Measurements from ENCODE around the gene TMEM117. TPM values are rescaled to one million over a fixed set of nuclear protein-coding genes. Genes with fewer than 3 reads are reported as not detected.

Gene TMEM117
- total and polyA plus RNA-seq, 4 donors: 1.6 to 10.6 (median 5.1) TPM

DNA sequence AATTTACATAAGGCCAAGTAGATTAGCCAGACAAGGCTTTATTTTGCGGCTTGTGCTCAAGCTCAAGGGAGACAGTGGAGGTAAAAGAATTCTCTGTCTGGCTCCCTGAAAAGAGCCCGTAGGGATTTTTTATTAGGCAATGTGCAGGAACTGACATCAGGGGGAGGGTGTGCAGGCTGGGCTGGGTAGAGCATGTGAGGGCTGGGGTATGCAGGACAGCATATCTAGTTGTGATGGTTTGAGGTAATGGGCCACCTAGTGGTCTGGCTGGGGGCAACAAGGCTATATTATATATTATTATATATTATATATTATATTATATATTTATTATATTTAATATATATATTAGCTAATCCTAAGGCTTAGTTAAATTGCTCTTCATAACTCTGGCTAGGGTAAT lies 102.1 kb downstream of the TMEM117 start:
- Histone ChIP-seq H3K4me1 (ENCODE audit: control insufficient read depth in 1 of 2, insufficient read depth in 2 of 2, low read length in 2 of 2) (no peaks in the 10 kb centered on the region), H3K27ac (ENCODE audit: low read depth in 1 of 2, low read length in 2 of 2) (no peak overlapping the region), H3K27me3 (ENCODE audit: control insufficient read depth in 1 of 2, insufficient read depth in 2 of 2, low read length in 1 of 2) (no peaks in the 10 kb centered on the region), H3K9me3 (ENCODE audit: control insufficient read depth, low read length) (no peaks in the 10 kb centered on the region), H3K36me3 (ENCODE audit: control insufficient read depth in 1 of 2, insufficient read depth in 2 of 2, low read length in 1 of 2) (no peaks in the 10 kb centered on the region), H3K4me3 (ENCODE audit: low read length in 2 of 2) (no peak overlapping the region)
- intact Hi-C loops (cut with DNase I): no loop called here
- ATAC-seq (ENCODE audit: low FRiP score) (no peak), DNase-seq (no peak)
- 75 to 80% methylated on average over 2 of the region's 2 CpGs for WGBS, 2 donors

DNA sequence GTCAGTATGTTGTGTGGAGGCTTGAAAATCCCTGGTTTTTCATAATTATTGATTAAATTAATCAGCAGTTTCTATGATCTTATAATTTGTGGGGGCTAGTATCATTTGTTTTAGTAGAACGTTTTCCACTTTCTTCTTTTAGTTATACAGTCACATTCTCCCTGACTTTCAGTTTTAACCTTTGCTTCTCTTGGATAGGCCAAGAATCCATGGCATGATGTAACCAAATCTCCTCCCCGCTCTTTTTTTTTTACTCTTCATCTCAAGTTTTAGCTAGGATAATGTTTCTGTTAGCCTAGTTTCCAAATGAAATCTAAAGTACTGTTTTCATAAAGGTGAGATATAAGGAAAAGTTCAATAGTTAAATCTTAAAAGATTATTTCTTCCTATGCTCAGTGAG lies 106.5 kb downstream of the TMEM117 start:
- intact Hi-C loops (cut with DNase I): no loop called here
- H3K27me3 ChIP-seq (ENCODE audit: control insufficient read depth in 1 of 2, insufficient read depth in 2 of 2, low read length in 1 of 2): peaks cover 0 to 1% of the 10 kb centered on the region in 2 donors
- no peaks in the 10 kb centered on the region for H3K9me3 ChIP-seq (ENCODE audit: control insufficient read depth, low read length)
- no peak for ATAC-seq (ENCODE audit: low FRiP score)
- no peak overlapping the region for H3K4me3 ChIP-seq (ENCODE audit: low read length in 2 of 2)
- no peak overlapping the region for H3K27ac ChIP-seq (ENCODE audit: low read depth in 1 of 2, low read length in 2 of 2)
- peaks cover 0 to 2% of the 10 kb centered on the region in 2 donors for H3K36me3 ChIP-seq (ENCODE audit: control insufficient read depth in 1 of 2, insufficient read depth in 2 of 2, low read length in 1 of 2)
- no peak for DNase-seq
- no peaks in the 10 kb centered on the region for H3K4me1 ChIP-seq (ENCODE audit: control insufficient read depth in 1 of 2, insufficient read depth in 2 of 2, low read length in 2 of 2)
- WGBS, 2 donors: 59 to 61% methylated on average over 2 of the region's 2 CpGs

DNA sequence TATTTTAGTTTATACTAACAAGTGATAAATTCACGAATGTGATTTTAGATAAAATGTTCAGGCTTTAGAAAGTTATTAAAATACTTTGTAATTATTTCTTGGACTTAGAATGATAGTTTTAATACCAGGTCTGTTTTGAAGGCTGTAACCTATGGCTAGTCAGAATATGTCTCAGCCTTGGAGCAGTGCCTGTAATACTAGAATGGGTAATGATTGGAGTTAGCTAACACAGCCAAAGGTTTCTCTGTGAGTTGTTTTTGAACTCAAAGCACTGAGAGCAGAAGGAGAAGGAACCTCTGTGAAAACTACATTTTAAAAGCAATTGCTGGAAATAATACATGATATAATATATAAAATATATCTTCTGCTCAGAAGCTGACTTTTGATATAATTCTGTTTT lies 110.1 kb downstream of the TMEM117 start:
- intact Hi-C loops (cut with DNase I): no loop called here
- H3K9me3 ChIP-seq (ENCODE audit: control insufficient read depth, low read length): no peaks in the 10 kb centered on the region
- peaks cover 0 to 2% of the 10 kb centered on the region in 2 donors for H3K36me3 ChIP-seq (ENCODE audit: control insufficient read depth in 1 of 2, insufficient read depth in 2 of 2, low read length in 1 of 2)
- H3K27me3 ChIP-seq (ENCODE audit: control insufficient read depth in 1 of 2, insufficient read depth in 2 of 2, low read length in 1 of 2): peaks cover 0 to 1% of the 10 kb centered on the region in 2 donors
- H3K27ac ChIP-seq (ENCODE audit: low read depth in 1 of 2, low read length in 2 of 2): no peak overlapping the region
- no peak overlapping the region for H3K4me3 ChIP-seq (ENCODE audit: low read length in 2 of 2)
- DNase-seq (no peak), ATAC-seq (ENCODE audit: low FRiP score) (no peak)
- WGBS, 2 donors: 31 to 45% methylated on average over 1 of the region's 1 CpG
- no peaks in the 10 kb centered on the region for H3K4me1 ChIP-seq (ENCODE audit: control insufficient read depth in 1 of 2, insufficient read depth in 2 of 2, low read length in 2 of 2)

DNA sequence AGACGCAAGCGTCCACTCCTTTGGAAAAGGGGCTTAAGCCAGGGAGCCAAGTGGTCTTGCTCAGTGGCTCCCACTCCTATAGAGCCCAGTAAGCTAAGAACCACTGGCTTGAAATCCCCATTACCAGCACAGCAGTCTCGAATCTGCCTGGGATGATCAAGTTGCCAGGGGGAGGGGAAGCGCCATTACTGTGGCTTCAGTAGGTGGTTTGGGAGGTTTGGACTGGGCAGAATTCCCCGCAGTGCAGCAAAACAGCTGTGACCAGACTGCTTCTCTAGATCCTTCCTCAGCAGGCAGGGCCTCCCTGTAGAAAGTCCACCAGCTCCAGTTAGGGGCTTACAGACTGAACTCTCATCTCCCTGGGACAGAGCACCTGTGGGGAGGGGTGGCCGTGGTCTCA lies 115.4 kb downstream of the TMEM117 start:
- intact Hi-C loops (cut with DNase I): no loop called here
- no peak for ATAC-seq (ENCODE audit: low FRiP score)

DNA sequence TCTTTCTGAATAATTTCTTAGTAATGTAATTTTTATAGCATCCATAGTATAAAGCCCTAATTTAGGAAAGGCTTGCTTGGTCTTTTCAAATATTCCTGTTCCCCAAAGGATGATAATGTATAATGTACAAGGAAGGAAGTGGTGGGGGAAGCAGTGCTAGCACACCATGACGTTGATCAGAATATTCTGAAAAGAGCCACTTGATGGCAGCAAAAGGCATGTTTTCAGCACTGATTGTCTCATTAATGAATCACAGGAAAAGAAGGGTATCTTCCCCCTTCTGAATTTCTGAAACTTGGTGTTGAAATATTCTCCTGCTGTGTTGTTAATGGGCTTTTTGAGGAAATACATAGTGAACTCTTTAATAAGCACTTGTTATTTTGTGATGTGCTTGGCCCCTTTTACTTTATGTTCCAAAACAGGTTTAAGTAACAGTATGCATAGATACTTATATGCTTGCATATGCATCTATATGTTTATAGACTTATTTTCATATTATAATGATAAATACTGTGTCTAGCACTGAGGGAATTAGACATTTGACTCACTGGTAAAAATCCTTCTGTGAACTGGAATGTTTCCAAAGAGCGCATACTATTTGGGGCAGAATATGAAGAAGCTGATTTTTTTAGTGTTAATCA lies 122.0 kb downstream of the TMEM117 start:
- DNase-seq (no peak), ATAC-seq (ENCODE audit: low FRiP score) (peak; percentile 65)
- Histone ChIP-seq H3K27me3 (ENCODE audit: control insufficient read depth in 1 of 2, insufficient read depth in 2 of 2, low read length in 1 of 2) (no peaks in the 10 kb centered on the region), H3K27ac (ENCODE audit: low read depth in 1 of 2, low read length in 2 of 2) (no peak overlapping the region), H3K4me3 (ENCODE audit: low read length in 2 of 2) (no peak overlapping the region), H3K36me3 (ENCODE audit: control insufficient read depth in 1 of 2, insufficient read depth in 2 of 2, low read length in 1 of 2) (no peaks in the 10 kb centered on the region), H3K9me3 (ENCODE audit: control insufficient read depth, low read length) (no peaks in the 10 kb centered on the region), H3K4me1 (ENCODE audit: control insufficient read depth in 1 of 2, insufficient read depth in 2 of 2, low read length in 2 of 2) (no peaks in the 10 kb centered on the region)
- 36 to 40% methylated on average over 2 of the region's 2 CpGs for WGBS, 2 donors
- intact Hi-C loops (cut with DNase I): no loop called here

More for the DNA sequence above, 115.4 kb downstream of the TMEM117 start:
- DNase-seq: no peak
- Histone ChIP-seq H3K9me3 (ENCODE audit: control insufficient read depth, low read length) (no peaks in the 10 kb centered on the region), H3K27ac (ENCODE audit: low read depth in 1 of 2, low read length in 2 of 2) (no peak overlapping the region), H3K27me3 (ENCODE audit: control insufficient read depth in 1 of 2, insufficient read depth in 2 of 2, low read length in 1 of 2) (peaks cover 0 to 1% of the 10 kb centered on the region in 2 donors), H3K4me3 (ENCODE audit: low read length in 2 of 2) (no peak overlapping the region), H3K36me3 (ENCODE audit: control insufficient read depth in 1 of 2, insufficient read depth in 2 of 2, low read length in 1 of 2) (peaks cover 0 to 2% of the 10 kb centered on the region in 2 donors), H3K4me1 (ENCODE audit: control insufficient read depth in 1 of 2, insufficient read depth in 2 of 2, low read length in 2 of 2) (no peaks in the 10 kb centered on the region)
- WGBS, 2 donors: 93 to 94% methylated on average over 6 of the region's 6 CpGs

DNA sequence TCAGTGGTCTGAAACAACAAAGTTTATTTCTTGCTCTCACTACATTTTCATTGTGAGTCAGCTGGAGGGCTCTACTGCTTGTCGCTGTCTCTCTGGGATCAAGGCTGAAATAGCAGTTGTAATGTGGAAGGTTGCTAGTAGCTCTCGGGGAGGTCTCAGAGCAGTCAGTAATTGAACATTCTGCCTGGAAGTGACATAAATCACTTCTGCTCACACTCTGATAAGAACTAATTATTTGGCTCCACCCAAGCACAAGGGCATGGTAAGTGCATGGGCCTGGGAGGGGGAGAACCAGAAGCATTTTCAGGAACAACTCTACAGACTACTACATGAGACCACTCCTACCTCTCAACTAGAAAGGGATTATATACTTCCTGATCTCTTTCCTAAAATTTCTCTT lies 128.2 kb downstream of the TMEM117 start:
- Histone ChIP-seq H3K9me3 (ENCODE audit: control insufficient read depth, low read length) (no peaks in the 10 kb centered on the region), H3K27me3 (ENCODE audit: control insufficient read depth in 1 of 2, insufficient read depth in 2 of 2, low read length in 1 of 2) (no peaks in the 10 kb centered on the region), H3K27ac (ENCODE audit: low read depth in 1 of 2, low read length in 2 of 2) (no peak overlapping the region), H3K36me3 (ENCODE audit: control insufficient read depth in 1 of 2, insufficient read depth in 2 of 2, low read length in 1 of 2) (no peaks in the 10 kb centered on the region), H3K4me3 (ENCODE audit: low read length in 2 of 2) (no peak overlapping the region), H3K4me1 (ENCODE audit: control insufficient read depth in 1 of 2, insufficient read depth in 2 of 2, low read length in 2 of 2) (no peaks in the 10 kb centered on the region)
- 92 to 94% methylated on average over 2 of the region's 2 CpGs for WGBS, 2 donors
- DNase-seq: no peak
- intact Hi-C loops (cut with DNase I): no loop called here
- ATAC-seq (ENCODE audit: low FRiP score): no peak

DNA sequence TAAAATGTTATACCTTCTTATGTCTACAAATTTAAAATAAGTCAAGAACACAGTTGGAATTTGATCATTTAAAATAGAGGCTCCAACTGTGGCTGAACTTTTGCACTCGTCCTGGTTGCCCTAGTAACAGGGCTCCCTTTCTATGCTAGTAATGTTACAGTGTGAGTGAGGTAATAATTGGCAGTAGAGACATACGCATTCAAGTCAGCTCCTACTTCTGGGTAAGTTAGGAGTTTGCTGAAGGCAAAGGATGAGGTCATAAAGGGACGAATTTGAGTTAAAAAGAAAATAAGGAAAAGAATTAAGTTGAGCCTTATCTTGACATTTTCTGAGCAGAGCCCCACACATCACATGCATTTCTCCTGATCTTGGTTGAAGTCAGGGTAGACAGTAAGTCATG lies 129.1 kb downstream of the TMEM117 start:
- DNase-seq (no peak), ATAC-seq (ENCODE audit: low FRiP score) (peak; percentile 56)
- Histone ChIP-seq H3K36me3 (ENCODE audit: control insufficient read depth in 1 of 2, insufficient read depth in 2 of 2, low read length in 1 of 2) (no peaks in the 10 kb centered on the region), H3K27ac (ENCODE audit: low read depth in 1 of 2, low read length in 2 of 2) (no peak overlapping the region), H3K4me1 (ENCODE audit: control insufficient read depth in 1 of 2, insufficient read depth in 2 of 2, low read length in 2 of 2) (no peaks in the 10 kb centered on the region), H3K9me3 (ENCODE audit: control insufficient read depth, low read length) (no peaks in the 10 kb centered on the region), H3K27me3 (ENCODE audit: control insufficient read depth in 1 of 2, insufficient read depth in 2 of 2, low read length in 1 of 2) (no peaks in the 10 kb centered on the region), H3K4me3 (ENCODE audit: low read length in 2 of 2) (no peak overlapping the region)
- 12 to 13% methylated on average over 3 of the region's 3 CpGs for whole genome bisulfite sequencing, 2 donors
- intact Hi-C loops (cut with DNase I): no loop called here

DNA sequence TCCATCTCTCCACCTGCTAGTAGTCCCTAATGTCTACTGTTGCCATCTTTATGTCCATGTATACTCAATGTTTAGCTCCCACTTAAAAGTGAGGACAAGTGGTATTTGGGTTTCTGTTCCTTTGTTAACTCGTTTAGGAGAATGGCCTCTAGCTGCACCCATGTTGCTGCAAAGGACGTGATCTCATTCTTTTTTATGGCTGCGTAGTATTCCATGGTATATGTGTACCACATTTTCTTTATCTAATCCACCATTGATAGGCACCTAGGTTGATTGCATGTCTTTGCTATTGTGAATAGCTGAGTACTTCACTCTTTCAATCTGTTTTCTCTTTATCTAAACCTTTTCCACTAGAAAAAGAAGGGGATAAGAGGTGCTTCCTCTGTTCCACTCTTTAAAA lies 130.0 kb downstream of the TMEM117 start:
- Histone ChIP-seq H3K9me3 (ENCODE audit: control insufficient read depth, low read length) (no peaks in the 10 kb centered on the region), H3K4me3 (ENCODE audit: low read length in 2 of 2) (no peak overlapping the region), H3K4me1 (ENCODE audit: control insufficient read depth in 1 of 2, insufficient read depth in 2 of 2, low read length in 2 of 2) (no peaks in the 10 kb centered on the region), H3K36me3 (ENCODE audit: control insufficient read depth in 1 of 2, insufficient read depth in 2 of 2, low read length in 1 of 2) (no peaks in the 10 kb centered on the region), H3K27me3 (ENCODE audit: control insufficient read depth in 1 of 2, insufficient read depth in 2 of 2, low read length in 1 of 2) (no peaks in the 10 kb centered on the region), H3K27ac (ENCODE audit: low read depth in 1 of 2, low read length in 2 of 2) (no peak overlapping the region)
- intact Hi-C loops (cut with DNase I): no loop called here
- 90 to 92% methylated on average over 3 of the region's 3 CpGs for WGBS, 2 donors
- ATAC-seq (ENCODE audit: low FRiP score) (no peak), DNase-seq (no peak)

DNA sequence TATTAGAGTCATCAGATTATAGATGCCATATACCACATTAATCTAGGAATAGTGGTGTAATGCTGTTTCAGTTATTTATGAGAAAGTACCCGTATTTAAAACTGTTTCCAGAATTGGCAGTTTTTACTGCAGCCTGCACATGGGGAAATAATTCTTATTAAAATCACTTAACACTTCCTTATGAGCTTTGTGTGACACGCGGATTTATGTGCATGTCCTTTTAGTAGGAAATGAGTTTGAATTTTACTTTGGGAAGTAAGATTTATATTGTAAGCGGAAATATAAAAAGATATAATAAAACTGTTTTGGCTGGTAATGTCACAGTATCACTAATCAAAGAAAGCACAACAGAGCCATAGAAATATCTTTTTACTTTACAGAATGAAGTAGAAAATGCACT lies 132.9 kb downstream of the TMEM117 start:
- intact Hi-C loops (cut with DNase I): no loop called here
- WGBS, 2 donors: 76 to 85% methylated on average over 4 of the region's 4 CpGs

More for the DNA sequence above, 132.9 kb downstream of the TMEM117 start:
- no peak overlapping the region for H3K27ac ChIP-seq (ENCODE audit: low read depth in 1 of 2, low read length in 2 of 2)
- H3K27me3 ChIP-seq (ENCODE audit: control insufficient read depth in 1 of 2, insufficient read depth in 2 of 2, low read length in 1 of 2): no peaks in the 10 kb centered on the region
- no peaks in the 10 kb centered on the region for H3K4me1 ChIP-seq (ENCODE audit: control insufficient read depth in 1 of 2, insufficient read depth in 2 of 2, low read length in 2 of 2)
- DNase-seq: no peak
- H3K4me3 ChIP-seq (ENCODE audit: low read length in 2 of 2): no peak overlapping the region
- H3K36me3 ChIP-seq (ENCODE audit: control insufficient read depth in 1 of 2, insufficient read depth in 2 of 2, low read length in 1 of 2): no peaks in the 10 kb centered on the region
- H3K9me3 ChIP-seq (ENCODE audit: control insufficient read depth, low read length): no peaks in the 10 kb centered on the region
- ATAC-seq (ENCODE audit: low FRiP score): no peak

All from aorta (tissue), 5 donors.